Measurements from ENCODE around the gene GALNT2. TPM values are rescaled to one million over a fixed set of nuclear protein-coding genes. Genes with fewer than 3 reads are reported as not detected.

GALNT2 gene
- total and polyA plus RNA-seq, 2 of the 13 experiments (the other 11 are each of a cell fraction or from before 2014, with no cell fraction given): 39.3 to 39.6 TPM

DNA sequence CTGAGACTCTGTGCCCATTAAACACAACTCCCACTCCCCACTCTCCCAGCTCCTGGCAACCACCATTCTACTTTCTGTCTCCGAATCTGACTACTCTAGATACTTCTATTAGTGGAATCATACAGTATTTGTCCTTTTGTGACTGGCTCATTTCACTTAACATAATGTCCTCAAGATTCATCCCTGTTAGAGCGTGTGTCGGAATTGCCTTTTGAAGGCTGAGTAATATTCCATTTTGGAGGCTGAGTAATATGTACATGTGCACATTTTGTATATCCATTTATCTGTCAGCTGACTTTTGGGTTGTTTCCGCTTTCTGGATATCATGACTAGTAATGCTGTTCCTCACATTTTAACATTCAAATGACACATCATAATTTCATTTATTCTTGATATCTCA lies 30.3 kb downstream of the GALNT2 start:
- no TSS peak for BruUV-seq (replicated peaks)
- H3K4me2 ChIP-seq (ENCODE audit: low read depth, low read length): no peak overlapping the region
- FAIRE-seq (no peak), ATAC-seq (no peak), DNase-seq (ENCODE audit: low spot score) (no peak)
- H3K79me2 ChIP-seq (ENCODE audit: insufficient read depth, low read length): peaks cover 33% of the 10 kb centered on the region
- no peaks in the 10 kb centered on the region for H3K4me1 ChIP-seq (ENCODE audit: insufficient read depth, low read length)
- no peak overlapping the region for H3K27ac ChIP-seq (ENCODE audit: extremely low read length, insufficient read depth, low read length)
- no peaks in the 10 kb centered on the region for H4K20me1 ChIP-seq (ENCODE audit: insufficient read depth, low read length)
- H3K27me3 ChIP-seq (ENCODE audit: control insufficient read depth in 1 of 2, insufficient read depth in 2 of 2, low read length in 2 of 2): no peaks in the 10 kb centered on the region
- no peaks in the 10 kb centered on the region for H3K36me3 ChIP-seq (replicated peaks in 1 of 2; ENCODE audit: control insufficient read depth in 1 of 2, insufficient read depth in 2 of 2, low read length in 2 of 2)
- H3K9ac ChIP-seq (ENCODE audit: insufficient read depth, low read depth, low read length): no peak overlapping the region
- TF ChIP-seq ZNF17 (CRISPR knock-in tag; IDR thresholded peaks at IDR 0.05) (no peak), RORA (CRISPR knock-in tag; IDR thresholded peaks at IDR 0.05) (no peak), NPAS2 (CRISPR knock-in tag; IDR thresholded peaks at IDR 0.05; ENCODE audit: borderline replicate concordance) (no peak), ZC3H4 (CRISPR knock-in tag; IDR thresholded peaks at IDR 0.05; ENCODE audit: borderline replicate concordance) (no peak), MYNN (CRISPR knock-in tag; IDR thresholded peaks at IDR 0.05; ENCODE audit: low read depth) (no peak)
- TF ChIP-seq, protein P1, sequence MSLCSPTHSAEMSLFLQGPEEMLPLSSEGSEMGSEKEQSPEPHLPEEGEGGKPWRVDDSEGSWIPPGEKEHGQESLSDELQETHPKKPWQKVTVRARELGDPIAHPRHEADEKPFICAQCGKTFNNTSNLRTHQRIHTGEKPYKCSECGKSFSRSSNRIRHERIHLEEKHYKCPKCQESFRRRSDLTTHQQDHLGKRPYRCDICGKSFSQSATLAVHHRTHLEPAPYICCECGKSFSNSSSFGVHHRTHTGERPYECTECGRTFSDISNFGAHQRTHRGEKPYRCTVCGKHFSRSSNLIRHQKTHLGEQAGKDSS (CRISPR knock-in tag; IDR thresholded peaks at IDR 0.05; ENCODE audit: borderline replicate concordance, low read depth): no peak
- H3K4me3 ChIP-seq (replicated peaks in 1 of 3; ENCODE audit: insufficient read depth in 1 of 3, low read depth in 2 of 3, low read length in 3 of 3): no peak overlapping the region
- in situ Hi-C loops (cut with HindIII; ENCODE audit: extremely low pct_ligation_motif_present, low pct_unique_long_range_greater_than_20kb): no loop called here
- no peaks in the 10 kb centered on the region for H3K9me3 ChIP-seq (ENCODE audit: low read length)
- POLR2A ChIA-PET: no interaction called here
- H2AFZ ChIP-seq (ENCODE audit: low read length): no peak overlapping the region
- CTCF ChIA-PET (ENCODE audit: low intra/inter-chr PET ratio, low total read pairs): no interaction called here
- intact Hi-C loops (cut with micrococcal nuclease; ENCODE audit: unreplicated experiment): no loop called here
- 94% methylated on average over 4 of the region's 4 CpGs for WGBS (ENCODE audit: low lambda C conversion rate)

GRCh38 chr1:230098723-230099122 lies 31.7 kb downstream of the GALNT2 start:
- intact Hi-C loops (cut with micrococcal nuclease; ENCODE audit: unreplicated experiment): no loop called here
- Histone ChIP-seq H3K9me3 (ENCODE audit: low read length) (no peaks in the 10 kb centered on the region), H3K4me1 (ENCODE audit: insufficient read depth, low read length) (peaks cover 12% of the 10 kb centered on the region), H3K4me3 (replicated peaks in 1 of 3; ENCODE audit: insufficient read depth in 1 of 3, low read depth in 2 of 3, low read length in 3 of 3) (no peak overlapping the region), H4K20me1 (ENCODE audit: insufficient read depth, low read length) (no peaks in the 10 kb centered on the region), H3K36me3 (replicated peaks in 1 of 2; ENCODE audit: control insufficient read depth in 1 of 2, insufficient read depth in 2 of 2, low read length in 2 of 2) (no peaks in the 10 kb centered on the region), H3K79me2 (ENCODE audit: insufficient read depth, low read length) (peaks cover 40% of the 10 kb centered on the region), H3K27me3 (ENCODE audit: control insufficient read depth in 1 of 2, insufficient read depth in 2 of 2, low read length in 2 of 2) (no peaks in the 10 kb centered on the region), H3K4me2 (ENCODE audit: low read depth, low read length) (no peak overlapping the region), H3K27ac (ENCODE audit: extremely low read length, insufficient read depth, low read length) (no peak overlapping the region), H2AFZ (ENCODE audit: low read length) (no peak overlapping the region), H3K9ac (ENCODE audit: insufficient read depth, low read depth, low read length) (no peak overlapping the region)
- DNase-seq (ENCODE audit: low spot score) (no peak), FAIRE-seq (no peak), ATAC-seq (no peak)
- WGBS (ENCODE audit: low lambda C conversion rate): 95% methylated on average over 8 of the region's 8 CpGs
- POLR2A ChIA-PET: no interaction called here
- in situ Hi-C loops (cut with HindIII; ENCODE audit: extremely low pct_ligation_motif_present, low pct_unique_long_range_greater_than_20kb): no loop called here
- no TSS peak for BruUV-seq (replicated peaks)
- CTCF ChIA-PET (ENCODE audit: low intra/inter-chr PET ratio, low total read pairs): no interaction called here
- TF ChIP-seq, protein P2, sequence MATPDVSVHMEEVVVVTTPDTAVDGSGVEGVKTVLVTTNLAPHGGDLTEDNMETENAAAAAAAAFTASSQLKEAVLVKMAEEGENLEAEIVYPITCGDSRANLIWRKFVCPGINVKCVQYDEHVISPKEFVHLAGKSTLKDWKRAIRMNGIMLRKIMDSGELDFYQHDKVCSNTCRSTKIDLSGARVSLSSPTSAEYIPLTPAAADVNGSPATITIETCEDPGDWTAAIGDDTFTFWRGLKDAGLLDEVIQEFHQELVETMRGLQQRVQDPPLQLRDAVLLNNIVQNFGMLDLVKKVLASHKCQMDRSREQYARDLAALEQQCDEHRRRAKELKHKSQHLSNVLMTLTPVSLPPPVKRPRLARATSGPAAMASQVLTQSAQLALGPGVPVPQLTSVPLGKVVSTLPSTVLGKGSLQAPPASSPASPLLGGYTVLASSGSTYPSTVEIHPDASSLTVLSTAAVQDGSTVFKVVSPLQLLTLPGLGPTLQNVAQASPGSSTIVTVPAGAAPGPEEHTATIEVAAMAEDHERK (CRISPR knock-in tag; IDR thresholded peaks at IDR 0.05; ENCODE audit: low read depth): no peak
- no peak for TF ChIP-seq MAZ (IDR thresholded peaks at IDR 0.05; ENCODE audit: borderline replicate concordance, low read depth, low read length)
- no peak for TF ChIP-seq MAZ (CRISPR knock-in tag; IDR thresholded peaks at IDR 0.05; ENCODE audit: low read depth)
- TF ChIP-seq ZNF775 (CRISPR knock-in tag; IDR thresholded peaks at IDR 0.05; ENCODE audit: borderline replicate concordance): no peak
- TF ChIP-seq SOX6 (IDR thresholded peaks at IDR 0.05): no peak
- no peak for TF ChIP-seq SOX6 (CRISPR knock-in tag; IDR thresholded peaks at IDR 0.05)
- no peak for TF ChIP-seq BHLHE40 (IDR thresholded peaks at IDR 0.05; ENCODE audit: low read length)
- TF ChIP-seq RNF219 (CRISPR knock-in tag; IDR thresholded peaks at IDR 0.05): no peak
- TF ChIP-seq ZNF709 (CRISPR knock-in tag; IDR thresholded peaks at IDR 0.05): no peak
- no peak for TF ChIP-seq MEIS1 (CRISPR knock-in tag; IDR thresholded peaks at IDR 0.05; ENCODE audit: borderline replicate concordance)

All from HepG2 (cell line).